Fibroblast of mammary gland (primary cell): ENCODE measurements around the gene TAF1B.
A peak's percentile ranks its signal among the peaks of the same experiment; 100 is the strongest.

Source experiments
- DNase-seq: peaks from one replicate; pipeline ENCODE4 v3.0.0-alpha.2; 2010; ENCODE audit warnings: low read depth
- H3K4me3 ChIP-seq: 2 replicates; pipeline ENCODE4 v1.5.1; 2011; ENCODE audit warnings: low read depth, mild to moderate bottlenecking, low read length, moderate library complexity; ENCODE audit not compliant: control insufficient read depth
- CTCF ChIP-seq: conservative IDR thresholded peaks from 2 replicates; pipeline ENCODE4 v1.5.1; 2011; ENCODE audit warnings: low read depth, low read length, inconsistent platforms; ENCODE audit not compliant: control insufficient read depth, insufficient read depth

TAF1B gene

GRCh38 chr2:9981655-9982054 lies 138.4 kb downstream of the TAF1B start:
- no peak for TF ChIP-seq CTCF
- peak; percentile 78 for DNase-seq
- no peak overlapping the region for H3K4me3 ChIP-seq

- H3K4me3 ChIP-seq = no peak overlapping the region
- no peak for TF ChIP-seq CTCF
- peak; percentile 98 for DNase-seq
Observed at GRCh38 chr2:9982248-9982647, 139.0 kb downstream of the TAF1B start.

GRCh38 chr2:9982891-9983290 lies 139.6 kb downstream of the TAF1B start:
- no peak for DNase-seq
- TF ChIP-seq CTCF = no peak

GRCh38 chr2:9983401-9984216 lies 140.3 kb downstream of the TAF1B start:
- no peak overlapping the region for H3K4me3 ChIP-seq
- TF ChIP-seq CTCF = no peak
- DNase-seq = peak; percentile 68

More at GRCh38 chr2:9982891-9983290, 139.6 kb downstream of the TAF1B start:
- no peak overlapping the region for H3K4me3 ChIP-seq
